IPS-18a (cell line): ENCODE measurements around the gene CACNB4.
"Not testable (repeated sequence)": the region's sequence is repeated elsewhere in the genome, so short reads cannot be mapped to it uniquely, and the experiment has no call there.

Source experiments
- H3K27ac ChIP-seq: one replicate; pipeline ENCODE4 v1.5.1; 2013; ENCODE audit warnings: low read length
- H3K27me3 ChIP-seq: one replicate; pipeline ENCODE4 v1.6.1; 2013; ENCODE audit warnings: mild to moderate bottlenecking, low read length; ENCODE audit not compliant: control insufficient read depth, insufficient read depth
- H3K36me3 ChIP-seq: one replicate; pipeline ENCODE4 v1.6.1; 2013; ENCODE audit warnings: low read depth, low read length; ENCODE audit not compliant: control insufficient read depth
- H3K4me1 ChIP-seq: one replicate; pipeline ENCODE4 v1.6.1; 2013; ENCODE audit warnings: low read depth, low read length; ENCODE audit not compliant: control insufficient read depth
- H3K4me3 ChIP-seq: one replicate; pipeline ENCODE4 v1.5.1; 2013; ENCODE audit warnings: low read length
- H3K9ac ChIP-seq: one replicate; pipeline ENCODE4 v1.6.1; 2013; ENCODE audit warnings: mild to moderate bottlenecking, low read length, moderate library complexity
- H3K9me3 ChIP-seq: one replicate; pipeline ENCODE4 v1.6.1; 2013; ENCODE audit warnings: low read depth, low read length; ENCODE audit not compliant: control insufficient read depth

Gene CACNB4

DNA sequence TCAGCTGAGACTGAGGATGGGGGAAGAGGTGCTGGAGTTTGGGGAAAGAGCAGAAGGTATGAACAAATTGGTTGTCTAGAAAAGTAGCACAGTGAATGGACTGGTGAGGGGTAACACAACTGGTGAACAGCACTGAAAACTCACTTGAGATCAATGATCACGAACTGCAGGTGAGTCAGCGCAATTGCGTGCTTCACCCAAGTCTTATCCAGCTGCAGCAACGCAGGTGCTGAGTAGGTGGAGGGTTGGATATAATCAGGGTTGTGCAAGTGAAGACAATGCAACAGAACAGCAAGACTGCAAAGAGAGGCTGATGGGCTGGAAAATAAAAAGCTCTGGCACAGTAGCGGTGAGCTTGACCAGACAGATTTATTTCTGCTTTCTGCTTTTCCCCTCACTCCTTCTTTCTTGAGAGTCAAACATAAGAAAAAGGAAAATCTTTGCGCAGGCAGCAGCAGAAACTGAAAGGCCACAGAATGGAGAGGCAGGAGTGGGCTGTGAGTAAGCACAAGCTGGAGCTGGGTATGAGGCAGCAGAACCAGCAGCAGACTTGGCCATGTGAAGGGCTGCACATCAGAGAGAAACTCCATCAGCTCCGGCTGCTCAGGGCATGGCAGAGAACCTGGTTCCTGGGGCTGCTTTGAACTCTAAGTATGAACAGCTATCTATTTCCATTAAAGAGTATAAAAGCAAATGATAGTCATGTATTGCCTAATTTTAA is 171.2 kb downstream of the CACNB4 start:
- H3K4me1 ChIP-seq: no peaks in the 10 kb centered on the region
- H3K9ac ChIP-seq: no peak overlapping the region
- H3K36me3 ChIP-seq: no peaks in the 10 kb centered on the region
- no peak overlapping the region for H3K27ac ChIP-seq
- no peaks in the 10 kb centered on the region for H3K9me3 ChIP-seq
- H3K27me3 ChIP-seq: no peaks in the 10 kb centered on the region
- H3K4me3 ChIP-seq: no peak overlapping the region

- Histone ChIP-seq H3K9me3 (no peaks in the 10 kb centered on the region), H3K27ac (no peak overlapping the region), H3K9ac (no peak overlapping the region), H3K36me3 (no peaks in the 10 kb centered on the region), H3K27me3 (no peaks in the 10 kb centered on the region), H3K4me1 (no peaks in the 10 kb centered on the region), H3K4me3 (no peak overlapping the region)
Observed at GRCh38 chr2:151922845-151923666, 175.8 kb downstream of the CACNB4 start.

DNA sequence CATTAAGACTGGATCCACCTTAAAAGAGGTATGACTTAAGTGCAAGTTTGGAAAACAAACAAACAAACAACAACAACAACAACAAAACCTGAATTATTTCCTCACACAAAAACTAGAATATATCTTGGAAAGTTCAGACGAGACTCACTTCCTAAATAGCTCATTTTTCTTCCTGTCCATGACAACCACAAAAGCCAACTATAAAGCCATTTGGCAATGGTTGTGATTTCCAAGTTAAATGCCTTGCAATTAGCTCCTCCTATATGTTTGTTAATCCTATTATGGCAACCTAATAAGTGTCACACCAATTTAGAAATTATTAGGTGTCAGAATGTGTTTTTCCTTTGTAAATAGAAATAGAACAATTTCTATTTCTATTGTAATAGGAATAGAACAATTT is 179.1 kb downstream of the CACNB4 start:
- Histone ChIP-seq H3K4me3 (no peak overlapping the region), H3K36me3 (no peaks in the 10 kb centered on the region), H3K9ac (no peak overlapping the region), H3K27me3 (no peaks in the 10 kb centered on the region), H3K4me1 (no peaks in the 10 kb centered on the region), H3K9me3 (no peaks in the 10 kb centered on the region), H3K27ac (no peak overlapping the region)

- Histone ChIP-seq H3K4me1 (no peaks in the 10 kb centered on the region), H3K36me3 (no peaks in the 10 kb centered on the region), H3K9me3 (no peaks in the 10 kb centered on the region), H3K9ac (no peak overlapping the region), H3K27ac (no peak overlapping the region), H3K27me3 (no peaks in the 10 kb centered on the region), H3K4me3 (no peak overlapping the region)
Observed at GRCh38 chr2:151918308-151918707, 180.5 kb downstream of the CACNB4 start.

- Histone ChIP-seq H3K9ac (no peak overlapping the region), H3K27ac (no peak overlapping the region), H3K4me3 (no peak overlapping the region), H3K27me3 (no peaks in the 10 kb centered on the region), H3K36me3 (no peaks in the 10 kb centered on the region), H3K4me1 (no peaks in the 10 kb centered on the region), H3K9me3 (no peaks in the 10 kb centered on the region)
Observed at GRCh38 chr2:151916632-151917031, 182.2 kb downstream of the CACNB4 start.

- not testable (repeated sequence) for H3K4me1 ChIP-seq, H3K36me3 ChIP-seq, H3K9me3 ChIP-seq
Observed at GRCh38 chr2:151915629-151916025, 183.2 kb downstream of the CACNB4 start.

GRCh38 chr2:151914989-151915628 is 183.7 kb downstream of the CACNB4 start:
- Histone ChIP-seq H3K27ac (no peak overlapping the region), H3K9me3 (no peaks in the 10 kb centered on the region), H3K9ac (no peak overlapping the region), H3K4me1 (no peaks in the 10 kb centered on the region), H3K27me3 (no peaks in the 10 kb centered on the region), H3K4me3 (no peak overlapping the region), H3K36me3 (no peaks in the 10 kb centered on the region)

More at GRCh38 chr2:151915629-151916025, 183.2 kb downstream of the CACNB4 start:
- not testable (repeated sequence) for H3K27ac ChIP-seq, H3K9ac ChIP-seq, H3K4me3 ChIP-seq, H3K27me3 ChIP-seq

GRCh38 chr2:151908204-151908882 is 190.5 kb downstream of the CACNB4 start:
- H3K9me3 ChIP-seq: no peaks in the 10 kb centered on the region
- H3K27ac ChIP-seq: no peak overlapping the region
- H3K4me1 ChIP-seq: peaks cover 7% of the 10 kb centered on the region
- H3K27me3 ChIP-seq: no peaks in the 10 kb centered on the region
- no peak overlapping the region for H3K4me3 ChIP-seq
- no peaks in the 10 kb centered on the region for H3K36me3 ChIP-seq
- H3K9ac ChIP-seq: no peak overlapping the region

- no peak overlapping the region for H3K4me3 ChIP-seq
- no peak overlapping the region for H3K9ac ChIP-seq
- no peaks in the 10 kb centered on the region for H3K9me3 ChIP-seq
- peaks cover 7% of the 10 kb centered on the region for H3K4me1 ChIP-seq
- H3K27ac ChIP-seq: no peak overlapping the region
- H3K36me3 ChIP-seq: no peaks in the 10 kb centered on the region
- no peaks in the 10 kb centered on the region for H3K27me3 ChIP-seq
Observed at GRCh38 chr2:151907286-151908203, 191.3 kb downstream of the CACNB4 start.

GRCh38 chr2:151906633-151906998 is 192.2 kb downstream of the CACNB4 start:
- Histone ChIP-seq H3K9me3 (no peaks in the 10 kb centered on the region), H3K27me3 (no peaks in the 10 kb centered on the region), H3K27ac (no peak overlapping the region), H3K9ac (no peak overlapping the region), H3K4me1 (peaks cover 7% of the 10 kb centered on the region), H3K36me3 (no peaks in the 10 kb centered on the region), H3K4me3 (no peak overlapping the region)
